K562 (cell line): Measurements from ENCODE around the gene CTRB2. TPM values are rescaled to one million over a fixed set of nuclear protein-coding genes. Genes with fewer than 3 reads are reported as not detected.
"Not testable (repeated sequence)": the region's sequence is repeated elsewhere in the genome, so short reads cannot be mapped to it uniquely, and the experiment has no call there.

ENCODE experiments used
- ATAC-seq: fragments of 200-7000 bp; cut with Tn5 transposase; 3 replicates; pipeline ENCODE4 v1.9.1; 2020; ENCODE audit warnings: moderate library complexity
- BruUV-seq: library from RNA; stranded (reverse); fragments of 400-500 nt; replicated peaks from 2 replicates; lab custom pipeline; 2021; lab: Mats Ljungman, UMichigan
- CTCF ChIA-PET: fragments of 300-600 bp; formaldehyde crosslinking; extraction: SDS; loops from one replicate; lab custom pipeline; 2021; ENCODE audit warnings: low intra/inter-chr PET ratio; lab: Yijun Ruan, JAX
- POLR2A ChIA-PET: fragments of 300-600, 350-650 bp; sonication (Branson Sonifier 250); formaldehyde crosslinking; extraction: SDS; loops from one replicate; lab custom pipeline; 2021; ENCODE audit warnings: antibody characterized with exemption, inconsistent platforms; lab: Yijun Ruan, JAX
- DNase-seq, 4 experiments: peaks; one replicate each; pipeline versions ENCODE4 v3.0.0 to v3.0.0-alpha.2; 2011 to 2018; ENCODE audit warnings: low spot score in 3 of 4, mixed read lengths in 3 of 4; ENCODE audit errors: extremely low read depth in 1 of 4
- FAIRE-seq: peaks from 2 replicates; lab custom pipeline; 2011; peaks lifted over from hg19 to GRCh38; lab: Jason Lieb, UNC
- H2AFZ ChIP-seq: 2 replicates; pipeline ENCODE4 v1.6.0; 2011; ENCODE audit warnings: low read depth, low read length, control low read depth, inconsistent platforms
- H3K27ac ChIP-seq: fragments of 200-600 bp; 3 replicates; pipeline ENCODE4 v1.8.0; 2011; ENCODE audit warnings: low read depth, mild to moderate bottlenecking, control low read depth, inconsistent platforms, low read length, moderate library complexity, mixed read lengths; ENCODE audit errors: extremely low read depth
- H3K27me3 ChIP-seq, 2 experiments: fragments of 300-600 bp in 1 of 2; 2 replicates in 1 of 2; 3 replicates in 1 of 2; pipeline versions ENCODE4 v1.6.0 to v1.8.0; 2011; ENCODE audit warnings: inconsistent platforms in 2 of 2, low read length in 2 of 2, mild to moderate bottlenecking in 1 of 2, mixed read lengths in 1 of 2, moderate library complexity in 1 of 2; ENCODE audit not compliant: control insufficient read depth in 2 of 2, insufficient read depth in 2 of 2
- H3K36me3 ChIP-seq: fragments of 300-600 bp; 3 replicates; pipeline ENCODE4 v1.8.0; 2011; ENCODE audit warnings: mild to moderate bottlenecking, low read length, inconsistent platforms; ENCODE audit not compliant: control insufficient read depth, insufficient read depth
- H3K4me1 ChIP-seq, 2 experiments: fragments of 200-600 bp in 1 of 2; replicated peaks in 1 of 2; 2 replicates in 1 of 2; 3 replicates in 1 of 2; pipeline versions ENCODE4 v1.5.1 to v1.8.0; 2011; ENCODE audit warnings: inconsistent platforms in 2 of 2, low read length in 2 of 2, mild to moderate bottlenecking in 1 of 2, mixed read lengths in 1 of 2, moderate library complexity in 1 of 2; ENCODE audit not compliant: control insufficient read depth in 2 of 2, insufficient read depth in 2 of 2
- H3K4me2 ChIP-seq: 2 replicates; pipeline ENCODE4 v1.6.1; 2011; ENCODE audit warnings: low read length, control low read depth, inconsistent platforms, mixed read lengths; ENCODE audit not compliant: insufficient read depth
- H3K4me3 ChIP-seq: fragments of 200-600 bp; sonication (generic), shearing (Covaris generic); 2 replicates; pipeline ENCODE4 v1.5.1; 2016; ENCODE audit warnings: control low read depth, inconsistent platforms
- H3K79me2 ChIP-seq: fragments of 200-600 bp; 3 replicates; pipeline ENCODE4 v1.8.0; 2011; ENCODE audit warnings: low read length, inconsistent platforms; ENCODE audit not compliant: control insufficient read depth, insufficient read depth
- H3K9ac ChIP-seq, 2 experiments: 2 replicates each; pipeline versions ENCODE4 v1.6.0 to v1.6.1; 2011; ENCODE audit warnings: low read depth in 2 of 2, low read length in 2 of 2, control low read depth in 1 of 2, inconsistent platforms in 1 of 2, mild to moderate bottlenecking in 1 of 2, mixed read lengths in 1 of 2; ENCODE audit not compliant: insufficient read depth in 1 of 2
- H3K9me1 ChIP-seq: one replicate; pipeline ENCODE4 v1.6.0; 2011; ENCODE audit warnings: inconsistent platforms, mild to moderate bottlenecking, low read length, moderate library complexity; ENCODE audit not compliant: control insufficient read depth, insufficient read depth
- H3K9me3 ChIP-seq: replicated peaks from 2 replicates; pipeline ENCODE4 v1.5.1; 2011; ENCODE audit warnings: low read depth, low read length, inconsistent platforms; ENCODE audit not compliant: control insufficient read depth, insufficient read depth
- H4K20me1 ChIP-seq: replicated peaks from 2 replicates; pipeline ENCODE4 v1.6.1; 2011; ENCODE audit warnings: low read length, inconsistent platforms, mixed read lengths; ENCODE audit not compliant: control insufficient read depth, insufficient read depth
- PHTF2 ChIP-seq: fragments of 250-450 bp; sonication (Bioruptor Pico); IDR thresholded peaks from 2 replicates; pipeline ENCODE4 v1.5.0; 2021; ENCODE audit warnings: mild to moderate bottlenecking
- PRPF4 ChIP-seq: fragments of 200-400 bp; formaldehyde crosslinking; IDR thresholded peaks from one replicate; pipeline ENCODE4 v1.6.1; 2017; ENCODE audit warnings: low read length, low read depth, mild to moderate bottlenecking; ENCODE audit not compliant: insufficient read depth, poor library complexity, severe bottlenecking
- TFE3 ChIP-seq: fragments of 450-650 bp; formaldehyde crosslinking; IDR thresholded peaks from 2 replicates; pipeline ENCODE4 v1.4.0; 2020; ENCODE audit warnings: mild to moderate bottlenecking, mixed read lengths
- WGBS: fragments of 100-300 bp; shearing (Covaris generic); methylation state at CpG from one replicate; pipeline ENCODE4 v1.1.6; 2016; ENCODE audit warnings: low coverage, mixed read lengths; ENCODE audit not compliant: insufficient coverage; ENCODE audit errors: missing lambda C conversion rate; 5-methylcytosine and 5-hydroxymethylcytosine counted together
- in situ Hi-C: fragments of 300-500 bp; cut with MboI; formaldehyde crosslinking; loops from 4 replicates; pipeline ENCODE4 v1.15.0; 2018; ENCODE audit warnings: inconsistent platforms, mixed read lengths
- intact Hi-C: fragments of 100-400 bp; cut with micrococcal nuclease; formaldehyde crosslinking; loops from 2 replicates; pipeline ENCODE4 v1.14.2; 2022
- polyA plus RNA-seq, 8 experiments: library from polyadenylated mRNA; depleted of rRNA in 4 of 8; stranded (reverse) in 5 of 8; unstranded in 3 of 8; fragments of >200 nt; fragmentation: Nextera tagmentation in 2 of 8; fragmentation: Illumina TruSeq in 1 of 8; extraction: Ambion mirVana in 2 of 8; extraction: Trizol in 1 of 8; gene quantifications; 2 replicates each; pipeline versions ENCODE4 v1.2.1 to v1.2.3, GENCODE V29; 2011 to 2014; ENCODE audit warnings: inconsistent platforms in 1 of 8, missing spikeins in 1 of 8
- total RNA-seq, 7 experiments: library from RNA; depleted of rRNA in 6 of 7; stranded (reverse); fragments of >200 nt in 6 of 7; fragmentation: Illumina TruSeq in 2 of 7; extraction: Trizol in 2 of 7; gene quantifications; 2 replicates each; pipeline versions ENCODE4 v1.2.1 to v1.2.3, GENCODE V29; 2011 to 2021; ENCODE audit warnings: low replicate concordance in 1 of 7

Gene CTRB2
- total and polyA plus RNA-seq, 9 of the 15 experiments (the other 6 are each of a cell fraction or from before 2014, with no cell fraction given): 5.1 TPM; not detected in 8

- H3K79me2 ChIP-seq: peaks cover 17% of the 10 kb centered on the region; the same call in 2 of the 3 replicates
- H2AFZ ChIP-seq: no peak overlapping the region
- in situ Hi-C loops (no loop called here), intact Hi-C loops (no loop called here)
- ChIA-PET POLR2A (no interaction called here), CTCF (interaction anchor here (0.6 kb wide), 1 partner anchor 159 kb away, joined by 3 read pairs; no protein-coding TSS in a partner anchor)
- DNase-seq (no peak), ATAC-seq (no peak), FAIRE-seq (no peak)
- no peak overlapping the region for H3K27ac ChIP-seq
- no peaks in the 10 kb centered on the region for H3K9me3 ChIP-seq
- peaks cover 11 to 69% of the 10 kb centered on the region in 2 experiments; a peak in 4 of 5 replicates for H3K4me1 ChIP-seq
- peaks cover 37% of the 10 kb centered on the region for H4K20me1 ChIP-seq
- BruUV-seq: no TSS peak
- peaks cover 21% of the 10 kb centered on the region; the same call in 2 of the 3 replicates for H3K36me3 ChIP-seq
- H3K9me1 ChIP-seq: no peaks in the 10 kb centered on the region
- 78% methylated on average over 6 of the region's 7 CpGs for WGBS
- no peak for TF ChIP-seq PRPF4
- no peak overlapping the region for H3K4me2 ChIP-seq
- no peaks in the 10 kb centered on the region for H3K27me3 ChIP-seq
- H3K9ac ChIP-seq: 0 out of 4 replicates have a peak overlapping the region, but pooled peaks of 1 of the 2 experiments have one; percentile 41
- H3K4me3 ChIP-seq: no peak overlapping the region
Observed at GRCh38 chr16:75244225-75244809, 37.4 kb upstream of the CTRB2 start.

- TF ChIP-seq PHTF2: no peak
- no peak for TF ChIP-seq TFE3 (CRISPR knock-in tag)
- ATAC-seq (no peak), DNase-seq (no peak), FAIRE-seq (no peak)
- no peaks in the 10 kb centered on the region for H3K27me3 ChIP-seq
- WGBS: 83% methylated on average over 19 of the region's 20 CpGs
- H3K4me1 ChIP-seq: peaks cover 11 to 71% of the 10 kb centered on the region in 2 experiments; a peak in 4 of 5 replicates
- H3K9me1 ChIP-seq: no peaks in the 10 kb centered on the region
- no peak overlapping the region for H3K9ac ChIP-seq
- no TSS peak for BruUV-seq
- ChIA-PET CTCF (no interaction called here), POLR2A (interaction anchor here (1.1 kb wide), 1 partner anchor 10 kb away, joined by 5 read pairs; no protein-coding TSS in a partner anchor)
- H3K79me2 ChIP-seq: peaks cover 13% of the 10 kb centered on the region; the same call in 2 of the 3 replicates
- peaks cover 32% of the 10 kb centered on the region; the same call in 1 of the 2 replicates for H4K20me1 ChIP-seq
- no peak overlapping the region for H3K27ac ChIP-seq
- H3K4me3 ChIP-seq: no peak overlapping the region
- in situ Hi-C loops: no loop called here
- intact Hi-C loops: no loop called here
- no peak overlapping the region for H2AFZ ChIP-seq
- no peaks in the 10 kb centered on the region for H3K9me3 ChIP-seq
- H3K36me3 ChIP-seq: peaks cover 21% of the 10 kb centered on the region; the same call in 2 of the 3 replicates
- H3K4me2 ChIP-seq: no peak overlapping the region
Observed at GRCh38 chr16:75243667-75244224, 36.8 kb upstream of the CTRB2 start.

DNA sequence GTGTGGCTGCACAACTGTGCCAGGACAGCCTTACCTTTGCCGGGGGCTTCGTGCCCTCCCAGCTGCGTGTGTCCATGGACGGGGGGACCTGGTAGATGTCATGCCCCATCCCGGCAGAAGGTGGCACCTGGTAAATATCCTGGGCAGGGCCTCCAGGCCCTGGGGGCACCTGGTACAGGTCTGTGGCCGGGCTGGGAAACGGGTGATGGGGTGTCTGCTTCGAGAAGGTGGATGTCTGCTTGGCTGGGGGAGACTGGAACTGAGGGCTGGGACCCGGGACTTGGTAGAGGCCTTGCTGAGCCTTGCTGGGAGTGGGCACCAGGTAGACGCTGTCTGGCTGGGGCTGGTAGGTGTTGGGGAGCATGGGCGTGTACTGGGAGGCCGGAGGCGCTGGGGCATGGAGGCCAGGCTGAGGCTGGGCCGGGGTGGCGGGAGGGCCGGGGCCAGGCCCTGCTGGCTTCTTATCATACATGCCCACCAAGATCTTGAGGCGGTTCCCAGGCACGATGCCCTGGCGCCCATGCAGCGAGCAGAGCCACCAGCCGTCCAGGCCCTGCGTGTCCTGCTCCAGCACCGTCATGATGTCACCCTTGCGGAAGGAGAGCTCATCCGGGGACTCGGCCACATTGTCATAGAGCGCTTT lies 35.6 kb upstream of the CTRB2 start:
- BruUV-seq: not testable (repeated sequence)

More for the DNA sequence above, 35.6 kb upstream of the CTRB2 start:
- H3K9me1 ChIP-seq, ATAC-seq, H2AFZ ChIP-seq, H3K9ac ChIP-seq, in situ Hi-C loops, H3K27ac ChIP-seq, intact Hi-C loops, H3K27me3 ChIP-seq, H3K4me2 ChIP-seq, CTCF ChIA-PET, H3K9me3 ChIP-seq, FAIRE-seq, H3K4me3 ChIP-seq, DNase-seq: not testable (repeated sequence)
- Histone ChIP-seq H3K36me3 (peaks cover 21% of the 10 kb centered on the region; the same call in 2 of the 3 replicates), H3K4me1 (peaks cover 11 to 73% of the 10 kb centered on the region in 2 experiments; a peak in 4 of 5 replicates), H3K79me2 (peaks cover 11% of the 10 kb centered on the region; the same call in 2 of the 3 replicates), H4K20me1 (peaks cover 21% of the 10 kb centered on the region; the same call in 1 of the 2 replicates)
- POLR2A ChIA-PET: interaction anchor here (0.6 to 1.1 kb wide), 2 partner anchors 8 to 21 kb away, joined by 3 to 5 read pairs; no protein-coding TSS in a partner anchor
- WGBS: 87% methylated on average over 25 of the region's 27 CpGs
